A549 (cell line): Measurements from ENCODE around the gene RPS6KB1.
"Not testable (repeated sequence)": the region's sequence is repeated elsewhere in the genome, so short reads cannot be mapped to it uniquely, and the experiment has no call there.

Experiments
- CEBPB ChIP-seq, 2 experiments: fragments of >200 bp in 1 of 2; sonication (Bioruptor Twin) in 1 of 2; formaldehyde crosslinking in 1 of 2; IDR thresholded peaks; 2 replicates each; pipeline ENCODE4 v1.6.1; 2012 to 2016
- CHD2 ChIP-seq: fragments of 150-350 bp; IDR thresholded peaks from 2 replicates; pipeline ENCODE4 v1.6.1; 2014; ENCODE audit warnings: low read length; ENCODE audit not compliant: partially characterized antibody
- CTCF ChIP-seq: fragments of >200 bp; sonication (Bioruptor Twin); formaldehyde crosslinking; IDR thresholded peaks from 3 replicates; pipeline ENCODE4 v1.5.1; 2016
- EP300 ChIP-seq, 2 experiments: fragments of >200 bp; sonication (Bioruptor Twin); formaldehyde crosslinking; IDR thresholded peaks; 2 replicates in 1 of 2; 3 replicates in 1 of 2; pipeline ENCODE4 v1.6.1; 2016 to 2017
- ESRRA ChIP-seq: fragments of 150-350 bp; IDR thresholded peaks from 2 replicates; pipeline ENCODE4 v1.6.1; 2014; ENCODE audit warnings: mild to moderate bottlenecking, low read length, borderline replicate concordance
- HOXB13 ChIP-seq: fragments of 250-450 bp; sonication (Bioruptor Pico); IDR thresholded peaks from 2 replicates; pipeline ENCODE4 v1.5.0; 2020; ENCODE audit warnings: low read depth, mild to moderate bottlenecking, moderate library complexity
- MYC ChIP-seq: IDR thresholded peaks from 2 replicates; pipeline ENCODE4 v1.6.1; 2012; ENCODE audit warnings: mild to moderate bottlenecking, inconsistent platforms, low read length, improper control_type of control experiment, borderline replicate concordance
- POLR2AphosphoS2 ChIP-seq: conservative IDR thresholded peaks from 2 replicates; pipeline ENCODE4 v1.6.1; 2012; ENCODE audit warnings: low read length, improper control_type of control experiment, inconsistent platforms
- RAD21 ChIP-seq, 2 experiments: fragments of >200 bp in 1 of 2; sonication (Bioruptor Twin) in 1 of 2; formaldehyde crosslinking in 1 of 2; IDR thresholded peaks in 1 of 2; conservative IDR thresholded peaks in 1 of 2; 2 replicates in 1 of 2; 3 replicates in 1 of 2; pipeline ENCODE4 v1.6.1; 2012 to 2018; ENCODE audit warnings: inconsistent platforms in 1 of 2
- RCOR1 ChIP-seq: fragments of 150-350 bp; IDR thresholded peaks from 2 replicates; pipeline ENCODE4 v1.6.1; 2014; ENCODE audit warnings: antibody characterized with exemption, low read length, low read depth
- RFX5 ChIP-seq: fragments of 450-650 bp; IDR thresholded peaks from 2 replicates; pipeline ENCODE4 v1.7.1; 2014; ENCODE audit warnings: antibody characterized with exemption, mild to moderate bottlenecking, moderate library complexity

GRCh38 chr17:59852847-59853167 is 40.1 kb upstream of the RPS6KB1 start:
- TF ChIP-seq POLR2AphosphoS2; CHD2; EP300 (IDR thresholded peaks at IDR 0.05); CTCF; ESRRA; RFX5; RCOR1; RAD21 (conservative IDR thresholded peaks at IDR 0.05 in 1 of 2, IDR thresholded peaks at IDR 0.05 in 1 of 2); MYC; CEBPB (IDR thresholded peaks at IDR 0.05); HOXB13 (CRISPR knock-in tag): not testable (repeated sequence)
